Activated naive CD8-positive, alpha-beta T cell treated with anti-CD3 and anti-CD28 coated beads for 36 hours (primary cell): ENCODE data around the gene STX11. TPM values are rescaled to one million over a fixed set of nuclear protein-coding genes. Genes with fewer than 3 reads are reported as not detected.
A peak's percentile ranks its signal among the peaks of the same experiment; 100 is the strongest.

Source experiments
- DNase-seq: peaks from one replicate; pipeline ENCODE4 v3.0.0; 2021
- H3K27ac Mint-ChIP-seq: one replicate; pipeline ENCODE4 v1.8.0; 2022; ENCODE audit warnings: mild to moderate bottlenecking, moderate library complexity, mixed read lengths
- H3K27me3 Mint-ChIP-seq: one replicate; pipeline ENCODE4 v1.8.0; 2022; ENCODE audit warnings: mild to moderate bottlenecking, mixed read lengths
- H3K36me3 Mint-ChIP-seq: one replicate; pipeline ENCODE4 v1.8.0; 2021; ENCODE audit warnings: mild to moderate bottlenecking, mixed read lengths
- H3K4me1 Mint-ChIP-seq: one replicate; pipeline ENCODE4 v1.8.0; 2021; ENCODE audit warnings: mixed read lengths
- H3K4me3 Mint-ChIP-seq: one replicate; pipeline ENCODE4 v1.8.0; 2022; ENCODE audit warnings: mild to moderate bottlenecking, moderate library complexity, mixed read lengths
- H3K9me3 Mint-ChIP-seq: one replicate; pipeline ENCODE4 v1.8.0; 2022; ENCODE audit warnings: mixed read lengths
- total RNA-seq, 2 experiments: library from RNA; stranded (reverse); gene quantifications; one replicate each; pipeline ENCODE4 v1.2.3, GENCODE V29; 2021

The STX11 gene
- 10 to 100 TPM; 38.5 to 39.0 TPM for total RNA-seq

DNA sequence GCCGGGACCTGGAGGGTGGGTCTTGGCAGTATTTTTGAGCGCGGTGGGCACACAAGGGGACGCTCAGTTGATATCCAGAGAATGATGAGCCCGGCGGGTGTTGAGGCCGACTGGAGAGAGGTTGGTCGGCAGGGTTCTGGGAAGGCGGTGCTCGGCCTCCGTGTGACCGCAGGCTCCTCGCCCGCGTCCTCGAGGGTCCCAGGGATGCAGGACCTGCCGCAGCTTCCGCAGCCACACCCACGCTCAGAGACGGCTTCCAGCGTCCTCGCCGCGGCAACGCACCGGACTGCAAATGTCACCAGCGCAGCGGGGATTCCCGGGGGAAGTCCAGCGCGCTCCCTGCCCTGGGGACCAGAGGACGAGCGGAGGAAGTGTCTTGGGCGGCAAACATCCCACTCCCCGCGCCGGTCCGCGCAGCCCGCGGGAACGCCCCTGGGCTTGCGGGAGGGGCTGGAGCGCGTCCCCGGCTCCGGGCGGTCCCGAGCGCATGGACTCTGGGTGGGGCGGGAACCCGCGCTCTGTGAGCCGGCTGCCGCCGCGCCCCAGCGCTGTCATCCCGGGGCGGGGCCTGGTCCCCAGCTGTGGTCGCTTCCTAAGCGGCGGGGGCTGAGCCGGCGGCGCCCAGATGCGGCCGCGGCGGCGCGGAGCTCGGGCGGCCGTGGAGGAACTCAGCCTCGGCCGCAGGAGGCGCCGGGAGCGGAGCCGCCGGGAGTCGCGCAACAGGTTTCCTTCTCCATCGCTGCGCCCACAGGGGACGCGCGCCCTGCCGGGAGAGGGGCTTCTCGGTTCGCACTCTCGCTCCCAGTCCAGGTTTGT, at the start of gene STX11:
Gene STX11 (plus strand): TSS at position 624 of the 816 bp plus-strand sequence. CDS start 36,111 bp downstream, outside the sequence.
- peak; percentile 92 for DNase-seq
- Mint-ChIP-seq H3K4me1 (peaks cover 38% of the 10 kb centered on the region), H3K27me3 (no peaks in the 10 kb centered on the region), H3K4me3 (peak within 1 kb of the TSS; percentile 87), H3K27ac (peak within 1 kb of the TSS; percentile 97), H3K36me3 (peaks cover 37% of the 10 kb centered on the region), H3K9me3 (no peaks in the 10 kb centered on the region)

DNA sequence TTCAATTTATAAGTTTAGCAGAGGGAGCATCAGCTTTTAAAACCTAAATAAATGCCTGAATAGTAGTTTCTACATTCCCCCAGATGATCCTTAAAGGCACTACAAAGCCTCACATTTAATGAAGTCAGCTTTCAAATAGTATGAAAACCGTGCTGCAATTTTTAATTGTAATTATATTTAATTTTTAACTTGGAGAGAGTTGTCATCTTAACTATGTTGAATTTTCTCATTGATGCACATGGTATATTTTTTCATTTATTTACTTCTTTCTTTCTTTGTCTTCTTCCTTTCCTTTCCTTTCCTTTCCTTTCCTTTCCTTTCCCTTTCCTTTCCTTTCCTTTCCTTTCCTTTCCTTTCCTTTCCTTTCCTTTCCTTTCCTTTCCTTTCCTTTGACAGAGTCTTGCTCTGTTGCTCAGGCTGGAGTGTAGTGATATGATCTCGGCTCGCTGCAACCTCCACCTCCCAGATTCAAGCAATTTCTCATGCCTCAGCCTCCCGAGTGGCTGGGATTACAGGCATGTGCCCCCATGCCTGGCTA, 47.2 kb upstream of the STX11 start:
- Mint-ChIP-seq H3K27ac (no peak overlapping the region), H3K36me3 (no peaks in the 10 kb centered on the region), H3K4me1 (peaks cover 10% of the 10 kb centered on the region), H3K27me3 (no peaks in the 10 kb centered on the region), H3K9me3 (no peaks in the 10 kb centered on the region), H3K4me3 (no peak overlapping the region)
- DNase-seq, result no peak

GRCh38 chr6:144104488-144104887, 45.8 kb upstream of the STX11 start:
- Mint-ChIP-seq H3K4me3 (no peak overlapping the region), H3K27ac (no peak overlapping the region), H3K4me1 (peaks cover 10% of the 10 kb centered on the region), H3K27me3 (no peaks in the 10 kb centered on the region), H3K9me3 (no peaks in the 10 kb centered on the region), H3K36me3 (no peaks in the 10 kb centered on the region)
- DNase-seq, result no peak

DNA sequence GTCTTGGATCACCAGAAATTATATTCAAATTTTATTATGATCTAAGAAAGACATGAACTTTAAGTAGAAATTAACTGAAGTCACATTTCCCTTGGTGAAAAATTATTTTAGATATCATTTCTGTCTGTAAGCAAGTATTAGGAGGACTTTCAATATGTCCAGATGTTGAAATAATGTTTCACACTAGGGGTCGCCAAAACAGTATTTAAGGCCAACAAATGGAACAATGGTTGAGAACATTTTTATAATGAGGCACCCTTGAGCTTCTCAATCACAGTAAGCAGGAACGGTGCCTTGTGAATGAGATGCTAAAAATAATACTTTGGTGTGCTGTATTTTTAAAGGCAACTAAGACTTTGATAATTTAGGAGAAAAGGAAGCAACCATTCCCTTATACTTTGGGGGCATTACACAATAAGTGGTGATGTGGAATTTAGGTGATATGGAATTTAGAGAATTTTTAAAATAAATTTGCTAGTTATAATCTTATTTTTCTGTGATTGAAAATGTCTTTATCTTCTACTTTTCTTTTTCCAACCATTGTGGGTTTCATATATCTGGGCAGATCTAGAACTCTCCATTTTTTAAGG, 45.3 kb upstream of the STX11 start:
- no peak overlapping the region for H3K4me3 Mint-ChIP-seq
- no peaks in the 10 kb centered on the region for H3K27me3 Mint-ChIP-seq
- H3K9me3 Mint-ChIP-seq, result no peaks in the 10 kb centered on the region
- no peak overlapping the region for H3K27ac Mint-ChIP-seq
- H3K36me3 Mint-ChIP-seq, result no peaks in the 10 kb centered on the region
- DNase-seq, result no peak
- H3K4me1 Mint-ChIP-seq, result peaks cover 10% of the 10 kb centered on the region

DNA sequence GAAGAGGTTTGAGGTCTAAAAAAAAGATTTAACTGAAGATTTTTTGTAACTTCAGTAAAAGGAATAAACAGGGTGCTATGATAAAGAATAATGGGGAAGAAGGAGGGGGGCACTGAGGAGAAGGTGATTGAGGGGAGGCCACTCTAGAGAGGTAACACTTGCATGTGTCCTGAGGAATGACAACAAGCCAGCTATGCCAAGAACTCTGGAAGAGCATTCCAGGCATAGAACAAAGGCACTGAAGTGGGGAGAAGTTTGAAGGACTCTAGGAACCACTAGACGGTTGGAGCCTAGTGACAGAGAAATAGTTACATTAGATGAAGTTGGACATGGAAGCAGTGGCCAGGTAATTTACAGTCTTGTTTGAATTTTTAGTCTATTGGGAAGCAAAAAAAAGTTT, 44.1 kb upstream of the STX11 start:
- no peaks in the 10 kb centered on the region for H3K27me3 Mint-ChIP-seq
- no peaks in the 10 kb centered on the region for H3K9me3 Mint-ChIP-seq
- DNase-seq, result no peak
- H3K27ac Mint-ChIP-seq, result no peak overlapping the region
- no peak overlapping the region for H3K4me3 Mint-ChIP-seq
- peaks cover 10% of the 10 kb centered on the region for H3K4me1 Mint-ChIP-seq
- H3K36me3 Mint-ChIP-seq, result no peaks in the 10 kb centered on the region

- no peaks in the 10 kb centered on the region for H3K27me3 Mint-ChIP-seq
- no peaks in the 10 kb centered on the region for H3K36me3 Mint-ChIP-seq
- no peak overlapping the region for H3K4me3 Mint-ChIP-seq
- no peak for DNase-seq
- H3K27ac Mint-ChIP-seq, result no peak overlapping the region
- no peaks in the 10 kb centered on the region for H3K9me3 Mint-ChIP-seq
- H3K4me1 Mint-ChIP-seq, result peaks cover 8% of the 10 kb centered on the region
Measured at GRCh38 chr6:144110210-144110609, 40.1 kb upstream of the STX11 start.

GRCh38 chr6:144113366-144113765, 37.0 kb upstream of the STX11 start:
- Mint-ChIP-seq H3K27me3 (no peaks in the 10 kb centered on the region), H3K9me3 (no peaks in the 10 kb centered on the region), H3K4me3 (no peak overlapping the region), H3K4me1 (no peaks in the 10 kb centered on the region), H3K36me3 (no peaks in the 10 kb centered on the region), H3K27ac (no peak overlapping the region)
- DNase-seq, result no peak

DNA sequence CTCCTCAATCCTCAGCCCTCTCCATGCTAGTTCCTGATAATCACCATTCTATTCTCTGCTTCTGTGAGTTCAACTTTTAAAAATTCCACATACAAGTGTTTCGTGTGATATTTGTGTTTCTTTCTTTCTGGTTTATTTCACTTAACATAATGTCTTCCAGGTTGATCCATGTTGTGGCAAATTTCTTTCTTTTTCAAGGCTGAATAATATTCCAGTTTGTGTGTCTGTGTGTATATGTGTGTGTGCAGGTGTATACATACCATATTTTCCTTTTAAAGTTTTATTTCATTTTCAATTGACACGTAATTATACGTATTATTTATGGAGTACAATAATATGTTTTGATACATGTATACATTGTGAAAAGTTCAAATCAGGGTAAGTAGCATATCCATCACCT, 35.1 kb upstream of the STX11 start:
- H3K27me3 Mint-ChIP-seq, result no peaks in the 10 kb centered on the region
- no peak for DNase-seq
- H3K36me3 Mint-ChIP-seq, result no peaks in the 10 kb centered on the region
- no peak overlapping the region for H3K4me3 Mint-ChIP-seq
- H3K9me3 Mint-ChIP-seq, result no peaks in the 10 kb centered on the region
- H3K4me1 Mint-ChIP-seq, result no peaks in the 10 kb centered on the region
- H3K27ac Mint-ChIP-seq, result no peak overlapping the region

- Mint-ChIP-seq H3K4me1 (no peaks in the 10 kb centered on the region), H3K36me3 (no peaks in the 10 kb centered on the region), H3K27ac (no peak overlapping the region), H3K9me3 (no peaks in the 10 kb centered on the region), H3K27me3 (peaks cover 5% of the 10 kb centered on the region), H3K4me3 (no peak overlapping the region)
- no peak for DNase-seq
Measured at GRCh38 chr6:144119376-144119775, 30.9 kb upstream of the STX11 start.

GRCh38 chr6:144122861-144123260, 27.5 kb upstream of the STX11 start:
- DNase-seq, result no peak
- Mint-ChIP-seq H3K4me3 (no peak overlapping the region), H3K27ac (no peak overlapping the region), H3K9me3 (no peaks in the 10 kb centered on the region), H3K36me3 (no peaks in the 10 kb centered on the region), H3K27me3 (peaks cover 5% of the 10 kb centered on the region), H3K4me1 (no peaks in the 10 kb centered on the region)

GRCh38 chr6:144123421-144123820, 26.9 kb upstream of the STX11 start:
- Mint-ChIP-seq H3K4me3 (no peak overlapping the region), H3K36me3 (no peaks in the 10 kb centered on the region), H3K27ac (no peak overlapping the region), H3K4me1 (no peaks in the 10 kb centered on the region), H3K9me3 (no peaks in the 10 kb centered on the region), H3K27me3 (peaks cover 5% of the 10 kb centered on the region)
- no peak for DNase-seq

DNA sequence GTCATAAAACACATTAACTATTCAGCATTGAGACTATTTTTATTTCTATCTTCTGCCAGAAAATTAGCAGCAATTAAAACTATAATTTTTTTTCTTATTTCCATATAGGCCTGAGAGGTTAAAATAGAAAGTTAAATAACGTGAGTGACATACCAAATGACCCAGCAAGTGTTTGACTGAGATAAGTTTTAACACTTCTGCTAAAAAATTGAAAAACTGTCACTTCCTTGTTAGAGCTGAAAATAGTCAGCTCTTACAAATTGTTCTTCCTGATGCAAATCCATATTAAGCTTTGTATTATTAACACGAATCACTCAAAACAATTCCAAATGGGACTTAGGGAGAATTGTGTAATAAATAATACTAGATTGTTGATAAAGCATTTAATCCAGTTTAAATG, 26.5 kb upstream of the STX11 start:
- H3K9me3 Mint-ChIP-seq, result no peaks in the 10 kb centered on the region
- H3K4me3 Mint-ChIP-seq, result no peak overlapping the region
- H3K27ac Mint-ChIP-seq, result no peak overlapping the region
- DNase-seq, result no peak
- peaks cover 5% of the 10 kb centered on the region for H3K27me3 Mint-ChIP-seq
- H3K4me1 Mint-ChIP-seq, result no peaks in the 10 kb centered on the region
- H3K36me3 Mint-ChIP-seq, result no peaks in the 10 kb centered on the region

- no peaks in the 10 kb centered on the region for H3K36me3 Mint-ChIP-seq
- H3K27ac Mint-ChIP-seq, result no peak overlapping the region
- H3K27me3 Mint-ChIP-seq, result peaks cover 5% of the 10 kb centered on the region
- H3K4me3 Mint-ChIP-seq, result no peak overlapping the region
- H3K9me3 Mint-ChIP-seq, result no peaks in the 10 kb centered on the region
- peaks cover 20% of the 10 kb centered on the region for H3K4me1 Mint-ChIP-seq
- no peak for DNase-seq
Measured at GRCh38 chr6:144127097-144127496, 23.2 kb upstream of the STX11 start.

GRCh38 chr6:144129469-144129868, 20.8 kb upstream of the STX11 start:
- H3K9me3 Mint-ChIP-seq, result no peaks in the 10 kb centered on the region
- no peak overlapping the region for H3K4me3 Mint-ChIP-seq
- H3K27ac Mint-ChIP-seq, result peak overlapping the region; percentile 99
- peaks cover 3% of the 10 kb centered on the region for H3K36me3 Mint-ChIP-seq
- peaks cover 27% of the 10 kb centered on the region for H3K4me1 Mint-ChIP-seq
- H3K27me3 Mint-ChIP-seq, result peaks cover 8% of the 10 kb centered on the region
- no peak for DNase-seq

GRCh38 chr6:144131248-144131709, 19.0 kb upstream of the STX11 start:
- H3K4me3 Mint-ChIP-seq, result peak overlapping the region; percentile 54
- H3K9me3 Mint-ChIP-seq, result no peaks in the 10 kb centered on the region
- peaks cover 3% of the 10 kb centered on the region for H3K36me3 Mint-ChIP-seq
- H3K27me3 Mint-ChIP-seq, result peaks cover 10% of the 10 kb centered on the region
- H3K27ac Mint-ChIP-seq, result peak overlapping the region; percentile 99
- H3K4me1 Mint-ChIP-seq, result peaks cover 27% of the 10 kb centered on the region
- no peak for DNase-seq
